K562 (cell line): ENCODE results near the gene INSIG1. TPM values are rescaled to one million over a fixed set of nuclear protein-coding genes. Genes with fewer than 3 reads are reported as not detected.
A peak's percentile ranks its signal among the peaks of the same experiment; 100 is the strongest.

ENCODE experiments used
- ARID4B ChIP-seq: sonication (generic); formaldehyde crosslinking; IDR thresholded peaks from 2 replicates; pipeline ENCODE4 v1.8.0; 2022; ENCODE audit warnings: mild to moderate bottlenecking, missing genetic modification reagents
- CEBPZ ChIP-seq: fragments of 150-350 bp; IDR thresholded peaks from 2 replicates; pipeline ENCODE4 v1.6.1; 2014; ENCODE audit warnings: low read depth, mild to moderate bottlenecking, low read length, borderline replicate concordance
- CREM ChIP-seq: IDR thresholded peaks from 2 replicates; pipeline ENCODE4 v1.6.1; 2014; ENCODE audit warnings: antibody characterized with exemption, low read depth
- ELF4 ChIP-seq: fragments of 450-650 bp; formaldehyde crosslinking; IDR thresholded peaks from 2 replicates; pipeline ENCODE4 v1.4.0; 2022; ENCODE audit warnings: missing genetic modification characterization
- GTF2F1 ChIP-seq: IDR thresholded peaks from 2 replicates; pipeline ENCODE4 v1.6.1; 2011; ENCODE audit warnings: low read depth, low read length, improper control_type of control experiment
- GTF3C2 ChIP-seq: IDR thresholded peaks from 3 replicates; pipeline ENCODE4 v1.6.1; 2011; ENCODE audit warnings: borderline replicate concordance, mild to moderate bottlenecking, moderate library complexity; ENCODE audit not compliant: insufficient read length; ENCODE audit errors: extremely low read depth
- MBD1 ChIP-seq: fragments of 250-450 bp; sonication (Bioruptor Pico); IDR thresholded peaks from 2 replicates; pipeline ENCODE4 v1.8.0; 2022; ENCODE audit warnings: inconsistent platforms
- NCOA1 ChIP-seq: fragments of 450-650 bp; IDR thresholded peaks from 2 replicates; pipeline ENCODE4 v1.6.1; 2016; ENCODE audit warnings: low read depth
- RNF2 ChIP-seq: sonication (generic); IDR thresholded peaks from 2 replicates; pipeline ENCODE4 v1.6.1; 2016
- SAP30 ChIP-seq: fragments of 200-600 bp; sonication (generic); IDR thresholded peaks from 2 replicates; pipeline ENCODE4 v1.6.1; 2012; ENCODE audit warnings: borderline replicate concordance, low read depth, mild to moderate bottlenecking, moderate library complexity, low read length, control low read depth, inconsistent platforms; ENCODE audit not compliant: insufficient read depth, poor library complexity, severe bottlenecking
- ZBTB2 ChIP-seq: fragments of 450-650 bp; IDR thresholded peaks from 2 replicates; pipeline ENCODE4 v1.6.1; 2016; ENCODE audit warnings: antibody characterized with exemption
- ZFX ChIP-seq: sonication (generic); formaldehyde crosslinking; IDR thresholded peaks from 2 replicates; pipeline ENCODE4 v1.8.0; 2022; ENCODE audit warnings: mild to moderate bottlenecking, missing genetic modification reagents, moderate library complexity
- ZNF384 ChIP-seq: IDR thresholded peaks from 2 replicates; pipeline ENCODE4 v1.6.1; 2012; ENCODE audit warnings: low read depth, low read length, improper control_type of control experiment
- ZNF75A ChIP-seq: fragments of 450-650 bp; formaldehyde crosslinking; IDR thresholded peaks from 2 replicates; pipeline ENCODE4 v1.4.0; 2020; ENCODE audit warnings: mild to moderate bottlenecking
- polyA plus RNA-seq, 8 experiments: library from polyadenylated mRNA; depleted of rRNA in 4 of 8; stranded (reverse) in 5 of 8; unstranded in 3 of 8; fragments of >200 nt; fragmentation: Nextera tagmentation in 2 of 8; fragmentation: Illumina TruSeq in 1 of 8; extraction: Ambion mirVana in 2 of 8; extraction: Trizol in 1 of 8; gene quantifications; 2 replicates each; pipeline versions ENCODE4 v1.2.1 to v1.2.3, GENCODE V29; 2011 to 2014; ENCODE audit warnings: inconsistent platforms in 1 of 8, missing spikeins in 1 of 8
- total RNA-seq, 7 experiments: library from RNA; depleted of rRNA in 6 of 7; stranded (reverse); fragments of >200 nt in 6 of 7; fragmentation: Illumina TruSeq in 2 of 7; extraction: Trizol in 2 of 7; gene quantifications; 2 replicates each; pipeline versions ENCODE4 v1.2.1 to v1.2.3, GENCODE V29; 2011 to 2021; ENCODE audit warnings: low replicate concordance in 1 of 7

INSIG1 gene
- total and polyA plus RNA-seq, 9 of the 15 experiments (the other 6 are each of a cell fraction or from before 2014, with no cell fraction given), result 57.1 to 787 (median 238) TPM

GRCh38 chr7:155291045-155291530 lies 6.6 kb upstream of the INSIG1 start (continued):
- TF ChIP-seq CEBPZ (no peak), ZBTB2 (peak; percentile 91), ZNF75A (no peak), ELF4 (CRISPR knock-in tag) (no peak), ZFX (CRISPR knock-in tag) (peak; percentile 64), RNF2 (no peak), MBD1 (CRISPR knock-in tag) (no peak), NCOA1 (peak; percentile 70), ARID4B (CRISPR knock-in tag) (0 out of 2 replicates have a peak, but pooled peaks have one; percentile 27), ZNF384 (no peak), CREM (peak; percentile 82), SAP30 (no peak), GTF2F1 (no peak), GTF3C2 (no peak)
